ENCODE results near the gene TNFRSF12A. TPM values are rescaled to one million over a fixed set of nuclear protein-coding genes. Genes with fewer than 3 reads are reported as not detected.
A peak's percentile ranks its signal among the peaks of the same experiment; 100 is the strongest.

Gene TNFRSF12A
- total and polyA plus RNA-seq, 9 of the 15 experiments (the other 6 are each of a cell fraction or from before 2014, with no cell fraction given), result 0.41 to 61.8 (median 26.5) TPM

GRCh38 chr16:3021449-3022207 lies 1.5 kb downstream of the TNFRSF12A start (continued):
- TF ChIP-seq, protein P1, sequence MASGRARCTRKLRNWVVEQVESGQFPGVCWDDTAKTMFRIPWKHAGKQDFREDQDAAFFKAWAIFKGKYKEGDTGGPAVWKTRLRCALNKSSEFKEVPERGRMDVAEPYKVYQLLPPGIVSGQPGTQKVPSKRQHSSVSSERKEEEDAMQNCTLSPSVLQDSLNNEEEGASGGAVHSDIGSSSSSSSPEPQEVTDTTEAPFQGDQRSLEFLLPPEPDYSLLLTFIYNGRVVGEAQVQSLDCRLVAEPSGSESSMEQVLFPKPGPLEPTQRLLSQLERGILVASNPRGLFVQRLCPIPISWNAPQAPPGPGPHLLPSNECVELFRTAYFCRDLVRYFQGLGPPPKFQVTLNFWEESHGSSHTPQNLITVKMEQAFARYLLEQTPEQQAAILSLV (tag; IDR thresholded peaks at IDR 0.05), result no peak
- TF ChIP-seq, protein P2, sequence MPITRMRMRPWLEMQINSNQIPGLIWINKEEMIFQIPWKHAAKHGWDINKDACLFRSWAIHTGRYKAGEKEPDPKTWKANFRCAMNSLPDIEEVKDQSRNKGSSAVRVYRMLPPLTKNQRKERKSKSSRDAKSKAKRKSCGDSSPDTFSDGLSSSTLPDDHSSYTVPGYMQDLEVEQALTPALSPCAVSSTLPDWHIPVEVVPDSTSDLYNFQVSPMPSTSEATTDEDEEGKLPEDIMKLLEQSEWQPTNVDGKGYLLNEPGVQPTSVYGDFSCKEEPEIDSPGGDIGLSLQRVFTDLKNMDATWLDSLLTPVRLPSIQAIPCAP (CRISPR knock-in tag; IDR thresholded peaks at IDR 0.05; ENCODE audit: borderline replicate concordance), result no peak
- 0 out of 2 replicates have a peak, but pooled peaks have one; percentile 20 for TF ChIP-seq ZBTB40 (IDR thresholded peaks at IDR 0.05)
- no peak for TF ChIP-seq ZBTB40 (CRISPR knock-in tag; IDR thresholded peaks at IDR 0.05)
- no peak for TF ChIP-seq ZNF583 (CRISPR knock-in tag; IDR thresholded peaks at IDR 0.05)
- no peak for TF ChIP-seq NFYB (IDR thresholded peaks at IDR 0.05; ENCODE audit: extremely low read depth, insufficient read length)
- no peak for TF ChIP-seq MBD1 (CRISPR knock-in tag; IDR thresholded peaks at IDR 0.05)
- TF ChIP-seq ILK (tag; IDR thresholded peaks at IDR 0.05; ENCODE audit: borderline replicate concordance, low read depth), result no peak
- no peak for TF ChIP-seq PCBP2 (IDR thresholded peaks at IDR 0.05; ENCODE audit: low read depth, low read length, poor library complexity, severe bottlenecking)
- no peak for TF ChIP-seq ZNF41 (CRISPR knock-in tag; conservative IDR thresholded peaks at IDR 0.05)
- TF ChIP-seq, protein P3, sequence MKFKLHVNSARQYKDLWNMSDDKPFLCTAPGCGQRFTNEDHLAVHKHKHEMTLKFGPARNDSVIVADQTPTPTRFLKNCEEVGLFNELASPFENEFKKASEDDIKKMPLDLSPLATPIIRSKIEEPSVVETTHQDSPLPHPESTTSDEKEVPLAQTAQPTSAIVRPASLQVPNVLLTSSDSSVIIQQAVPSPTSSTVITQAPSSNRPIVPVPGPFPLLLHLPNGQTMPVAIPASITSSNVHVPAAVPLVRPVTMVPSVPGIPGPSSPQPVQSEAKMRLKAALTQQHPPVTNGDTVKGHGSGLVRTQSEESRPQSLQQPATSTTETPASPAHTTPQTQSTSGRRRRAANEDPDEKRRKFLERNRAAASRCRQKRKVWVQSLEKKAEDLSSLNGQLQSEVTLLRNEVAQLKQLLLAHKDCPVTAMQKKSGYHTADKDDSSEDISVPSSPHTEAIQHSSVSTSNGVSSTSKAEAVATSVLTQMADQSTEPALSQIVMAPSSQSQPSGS (CRISPR knock-in tag; IDR thresholded peaks at IDR 0.05), result no peak

Data from K562 (cell line).